Measurements from ENCODE around the gene CCDC85C. TPM values are rescaled to one million over a fixed set of nuclear protein-coding genes. Genes with fewer than 3 reads are reported as not detected.

The CCDC85C gene
- total RNA-seq, 2 experiments from 2014 or later, result 6.4 to 15.0 TPM

DNA sequence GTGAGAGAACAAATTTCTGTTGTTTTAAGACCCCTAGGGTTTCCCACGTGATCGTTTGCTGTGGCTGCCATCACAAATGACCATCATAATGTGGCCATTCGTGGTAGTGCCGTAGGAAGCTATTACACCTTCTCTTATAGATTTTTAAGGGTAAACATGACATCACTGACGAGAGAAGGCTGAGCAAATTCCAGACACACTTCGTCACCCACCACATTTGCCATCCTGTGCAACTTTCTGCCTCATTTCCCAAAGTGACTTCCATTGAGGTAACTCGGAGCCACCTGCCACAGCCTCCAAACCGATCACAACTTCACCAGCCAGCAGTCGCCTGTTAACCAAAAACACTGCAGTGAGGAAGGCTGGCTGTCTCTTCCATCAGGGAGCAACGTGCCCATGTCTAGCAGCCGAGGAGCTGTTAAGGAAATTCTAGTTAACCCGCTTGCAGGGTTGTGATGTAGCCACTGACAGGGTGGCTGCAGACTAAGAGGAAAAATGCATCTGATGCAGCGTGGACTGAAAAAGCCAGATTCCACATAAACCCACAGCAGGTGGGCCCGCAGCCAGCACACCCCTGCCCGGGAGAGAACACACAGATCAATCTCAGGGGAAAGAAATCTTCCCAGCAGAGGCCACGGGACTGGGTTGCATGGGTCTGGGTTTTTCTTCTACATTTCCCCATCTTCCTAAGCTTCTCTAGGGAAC lies 44.6 kb downstream of the CCDC85C start:
- BruUV-seq (replicated peaks), result no TSS peak
- Histone ChIP-seq H3K4me3 (ENCODE audit: low read depth, low read length, poor library complexity, severe bottlenecking) (no peak overlapping the region), H3K27ac (ENCODE audit: low read depth, low read length, poor library complexity, severe bottlenecking) (no peak overlapping the region), H4K20me1 (ENCODE audit: insufficient read depth, low read length) (no peaks in the 10 kb centered on the region), H3K36me3 (ENCODE audit: insufficient read depth, low read length) (no peaks in the 10 kb centered on the region), H3K4me1 (ENCODE audit: insufficient read depth, low read length, poor library complexity, severe bottlenecking) (no peaks in the 10 kb centered on the region), H3K9me3 (ENCODE audit: low read length) (no peaks in the 10 kb centered on the region), H2AFZ (ENCODE audit: low read length) (no peak overlapping the region), H3K4me2 (ENCODE audit: low read length) (no peak overlapping the region), H3K79me2 (ENCODE audit: insufficient read depth, low read depth, low read length) (no peaks in the 10 kb centered on the region), H3K9me2 (ENCODE audit: insufficient read depth, low read length) (no peaks in the 10 kb centered on the region)
- ChIA-PET POLR2A (no interaction called here), CTCF (ENCODE audit: unreplicated experiment) (interaction anchor here (0.6 kb wide), 1 partner anchor 69 kb away, joined by 3 read pairs; no protein-coding TSS in a partner anchor)
- no peak for TF ChIP-seq EZH2phosphoT487 (IDR thresholded peaks at IDR 0.05; ENCODE audit: borderline replicate concordance, low read depth, low read length)
- TF ChIP-seq CTCF (conservative IDR thresholded peaks at IDR 0.05; ENCODE audit: low read length), result no peak
- intact Hi-C loops (cut with micrococcal nuclease; ENCODE audit: unreplicated experiment), result no loop called here
- DNase-seq (ENCODE audit: low spot score), result no peak

- H4K20me1 ChIP-seq (ENCODE audit: insufficient read depth, low read length), result no peaks in the 10 kb centered on the region
- no peak overlapping the region for H3K4me2 ChIP-seq (ENCODE audit: low read length)
- DNase-seq (ENCODE audit: low spot score), result no peak
- no peaks in the 10 kb centered on the region for H3K9me3 ChIP-seq (ENCODE audit: low read length)
- no peak overlapping the region for H3K4me3 ChIP-seq (ENCODE audit: low read depth, low read length, poor library complexity, severe bottlenecking)
- TF ChIP-seq EZH2phosphoT487 (IDR thresholded peaks at IDR 0.05; ENCODE audit: borderline replicate concordance, low read depth, low read length) (no peak), CTCF (conservative IDR thresholded peaks at IDR 0.05; ENCODE audit: low read length) (no peak)
- CTCF ChIA-PET (ENCODE audit: unreplicated experiment), result no interaction called here
- POLR2A ChIA-PET, result no interaction called here
- no peaks in the 10 kb centered on the region for H3K4me1 ChIP-seq (ENCODE audit: insufficient read depth, low read length, poor library complexity, severe bottlenecking)
- no peaks in the 10 kb centered on the region for H3K79me2 ChIP-seq (ENCODE audit: insufficient read depth, low read depth, low read length)
- H3K9me2 ChIP-seq (ENCODE audit: insufficient read depth, low read length), result no peaks in the 10 kb centered on the region
- H2AFZ ChIP-seq (ENCODE audit: low read length), result no peak overlapping the region
- intact Hi-C loops (cut with micrococcal nuclease; ENCODE audit: unreplicated experiment), result no loop called here
- no TSS peak for BruUV-seq (replicated peaks)
- no peak overlapping the region for H3K27ac ChIP-seq (ENCODE audit: low read depth, low read length, poor library complexity, severe bottlenecking)
- no peaks in the 10 kb centered on the region for H3K36me3 ChIP-seq (ENCODE audit: insufficient read depth, low read length)
Measured at GRCh38 chr14:99556134-99556791, 47.7 kb downstream of the CCDC85C start.

Data from OCI-LY7 (cell line).